GM18861 (cell line): Measurements from ENCODE around the gene RCBTB2.
A peak's percentile ranks its signal among the peaks of the same experiment; 100 is the strongest.

Experiments used
- ATAC-seq: cut with Tn5 transposase; IDR thresholded peaks from one replicate; pipeline ENCODE4 v1.9.1; 2021; ENCODE audit not compliant: unreplicated experiment

The RCBTB2 gene

DNA sequence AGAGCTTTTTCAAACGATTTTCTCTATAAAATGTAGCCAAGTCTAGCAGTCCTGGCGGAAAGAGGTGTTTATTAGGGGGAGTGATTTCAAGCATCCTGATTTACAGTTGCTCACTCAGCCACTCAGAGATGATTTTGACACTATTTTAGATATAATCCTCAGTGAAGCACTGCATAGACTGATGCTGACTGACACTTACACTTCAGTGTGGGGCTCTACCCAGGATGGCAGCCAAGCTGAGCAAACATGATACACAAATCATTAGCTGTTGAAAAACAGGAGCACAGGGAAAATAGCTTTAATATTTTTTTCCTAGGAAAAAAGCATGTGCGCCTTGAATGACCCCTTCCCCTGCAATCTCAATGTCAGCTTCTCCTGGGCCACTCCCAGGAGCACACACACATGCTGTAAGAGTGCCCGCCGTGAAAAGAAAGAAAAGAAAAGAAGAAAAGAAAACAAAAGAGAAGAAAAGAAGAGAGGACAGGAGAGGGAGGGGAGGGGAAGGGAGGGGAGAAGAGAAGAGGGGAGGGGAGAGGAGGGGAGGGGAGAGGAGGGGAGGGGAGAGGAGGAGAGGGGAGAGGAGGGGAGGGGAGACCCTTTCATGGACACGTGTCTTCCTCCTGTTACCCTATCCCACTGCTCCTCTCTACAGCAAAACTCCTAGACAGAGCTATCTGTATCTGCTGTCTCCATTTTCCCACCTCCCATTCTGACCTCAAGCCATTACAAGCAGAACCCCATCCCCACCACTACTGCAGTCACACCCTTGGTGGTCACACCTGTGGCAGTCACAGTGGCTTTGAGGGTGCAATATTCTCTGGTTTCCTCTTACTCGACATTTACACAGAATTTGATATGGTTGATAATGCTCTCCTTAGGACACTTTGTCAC, 36.4 kb downstream of the RCBTB2 start:
- ATAC-seq: no peak

DNA sequence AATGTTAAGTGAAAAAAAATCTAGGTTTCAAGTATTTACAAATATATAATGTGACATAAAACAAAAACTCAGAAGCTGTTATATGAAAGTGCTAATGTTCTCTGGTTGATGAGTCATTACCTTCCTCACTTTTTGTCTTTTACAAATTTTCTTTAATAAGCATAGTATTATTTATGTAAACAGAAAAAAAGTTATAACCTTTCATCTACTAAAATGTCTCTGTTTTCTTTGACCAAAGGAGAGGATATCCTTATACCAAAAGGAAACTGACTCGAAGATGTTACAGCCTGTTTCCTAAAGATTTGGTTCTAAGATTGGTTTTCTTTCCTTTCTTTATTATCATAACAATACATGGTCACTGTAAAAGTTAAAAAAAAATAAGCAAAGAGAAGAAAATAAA, 38.0 kb downstream of the RCBTB2 start:
- ATAC-seq: no peak

DNA sequence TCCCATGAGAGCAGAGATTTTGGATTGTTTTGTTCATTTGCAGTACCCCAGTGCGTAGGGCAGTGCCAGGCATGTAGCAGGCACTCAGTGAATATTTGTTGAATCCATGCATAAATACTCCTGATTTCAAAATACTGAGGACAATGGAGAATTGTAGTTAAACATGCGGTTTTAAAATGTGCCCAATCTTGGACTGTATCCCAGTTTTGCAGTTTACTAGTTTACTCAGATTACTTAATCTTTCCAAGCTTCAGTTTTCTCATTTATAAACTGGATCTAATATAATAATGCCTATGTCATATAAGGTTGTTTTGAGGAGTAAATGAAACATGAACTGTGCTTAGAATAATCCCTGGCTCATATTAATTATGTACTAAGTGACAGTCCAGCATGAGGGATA, 39.0 kb downstream of the RCBTB2 start:
- no peak for ATAC-seq

GRCh38 chr13:48493066-48493765, 39.7 kb downstream of the RCBTB2 start:
- no peak for ATAC-seq

GRCh38 chr13:48492470-48493065, 40.3 kb downstream of the RCBTB2 start:
- peak; percentile 79 for ATAC-seq

- peak; percentile 37 for ATAC-seq
Observed at GRCh38 chr13:48492096-48492440, 40.8 kb downstream of the RCBTB2 start.

DNA sequence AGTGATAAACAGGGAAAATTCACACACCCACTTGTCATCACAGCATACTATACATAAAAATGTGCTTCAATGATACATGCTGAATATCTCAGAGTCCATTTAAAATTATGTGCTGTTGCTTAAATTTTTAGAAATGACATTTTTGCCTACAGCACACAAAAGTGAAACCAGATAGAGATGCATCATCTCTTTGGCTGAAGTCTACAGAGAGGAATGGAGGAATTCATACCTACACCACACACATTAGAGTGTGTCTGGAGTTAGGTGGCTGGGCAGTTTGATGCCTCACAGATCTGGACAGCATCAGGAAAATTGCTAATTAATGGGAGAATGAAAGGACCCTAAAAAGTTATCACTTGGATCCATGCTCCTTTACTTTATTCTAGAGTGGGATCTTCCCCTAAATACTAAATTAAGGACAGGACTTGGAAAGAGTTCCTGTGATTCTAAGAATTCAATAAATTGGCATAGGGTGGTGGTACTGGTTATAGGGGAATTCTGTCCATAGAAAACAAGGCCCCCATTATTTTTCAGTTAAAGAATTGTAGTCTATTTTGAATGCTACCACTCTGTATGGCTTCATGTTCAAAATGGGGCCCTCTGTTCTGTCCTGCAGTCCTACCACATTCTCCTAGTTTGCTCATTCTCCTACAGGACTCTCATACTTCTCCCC, 41.3 kb downstream of the RCBTB2 start:
- no peak for ATAC-seq

DNA sequence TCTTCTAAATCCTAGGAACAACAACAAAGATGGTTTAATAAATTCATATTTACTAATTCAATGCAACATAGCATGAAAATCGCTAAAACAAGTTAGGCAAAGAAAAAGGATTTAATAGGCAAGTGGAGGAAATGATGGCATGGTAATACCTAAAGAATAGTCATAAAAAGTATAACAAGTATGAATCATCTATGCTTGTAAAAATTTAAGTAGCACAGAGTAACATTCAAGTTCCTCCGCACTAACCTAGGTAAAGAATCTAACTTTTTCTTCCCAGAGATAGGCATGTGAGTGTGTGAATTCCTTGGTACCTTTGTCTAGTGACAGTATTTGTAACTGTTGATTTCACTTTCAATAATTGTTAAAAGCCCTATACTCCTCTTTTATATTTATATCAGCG, 42.6 kb downstream of the RCBTB2 start:
- ATAC-seq: no peak

DNA sequence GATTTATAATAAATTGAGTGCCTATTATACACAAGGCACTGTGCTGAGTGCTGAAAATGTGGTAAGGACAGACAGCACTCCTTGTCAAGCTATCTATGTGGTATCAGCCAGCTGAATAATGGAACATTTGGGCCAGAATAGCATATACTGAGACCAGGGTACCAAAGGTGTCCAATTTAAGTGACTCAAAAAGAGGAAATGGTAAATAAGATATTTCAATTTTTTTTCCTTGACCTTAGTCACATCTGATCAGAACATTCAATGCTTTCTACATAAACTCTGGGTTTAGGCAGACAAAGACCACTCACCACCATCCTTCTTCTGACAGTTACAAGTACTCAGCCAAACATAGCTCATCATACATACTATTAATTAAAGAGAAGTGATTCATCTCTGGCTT, 43.2 kb downstream of the RCBTB2 start:
- ATAC-seq: no peak

DNA sequence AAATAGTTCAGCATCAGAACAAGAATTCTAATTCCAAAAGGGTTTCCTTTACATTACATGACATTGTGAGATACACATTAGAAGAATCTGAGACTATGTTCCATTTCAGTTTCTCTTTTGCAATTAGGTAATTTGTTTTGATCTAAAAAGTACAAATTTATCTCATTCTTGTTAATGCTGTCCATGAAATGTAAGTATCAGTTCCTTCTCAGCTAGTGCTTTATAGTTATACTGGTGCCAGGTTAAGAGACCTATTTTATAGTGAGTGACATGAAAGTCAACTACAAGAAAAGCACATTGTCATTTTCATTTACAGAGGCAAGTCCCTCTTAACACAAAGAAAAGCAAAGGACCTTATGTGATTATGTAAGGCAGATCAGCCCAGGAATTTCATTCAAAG, 43.9 kb downstream of the RCBTB2 start:
- no peak for ATAC-seq

DNA sequence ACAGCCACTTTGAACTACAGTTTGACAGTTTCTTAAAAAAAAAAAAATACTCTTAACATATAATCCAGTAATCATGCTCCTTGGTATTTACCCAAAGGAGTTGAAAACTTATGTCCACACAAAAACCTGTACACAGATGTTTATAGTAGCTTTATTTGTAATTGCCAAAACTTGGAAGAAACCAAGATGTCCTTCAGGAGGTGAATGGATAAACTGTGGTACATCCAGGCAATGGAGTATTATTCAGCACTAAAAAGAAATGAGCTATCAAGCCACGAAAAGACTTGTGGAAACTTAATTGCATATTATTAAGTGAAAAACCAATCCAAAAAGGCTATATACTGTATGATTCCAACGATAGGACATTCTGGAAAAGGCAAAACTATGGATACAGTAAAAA, 44.9 kb downstream of the RCBTB2 start:
- ATAC-seq: no peak

- ATAC-seq: no peak
Observed at GRCh38 chr13:48486836-48487235, 46.0 kb downstream of the RCBTB2 start.

GRCh38 chr13:48486362-48486761, 46.5 kb downstream of the RCBTB2 start:
- no peak for ATAC-seq

- no peak for ATAC-seq
Observed at GRCh38 chr13:48485432-48485831, 47.4 kb downstream of the RCBTB2 start.

DNA sequence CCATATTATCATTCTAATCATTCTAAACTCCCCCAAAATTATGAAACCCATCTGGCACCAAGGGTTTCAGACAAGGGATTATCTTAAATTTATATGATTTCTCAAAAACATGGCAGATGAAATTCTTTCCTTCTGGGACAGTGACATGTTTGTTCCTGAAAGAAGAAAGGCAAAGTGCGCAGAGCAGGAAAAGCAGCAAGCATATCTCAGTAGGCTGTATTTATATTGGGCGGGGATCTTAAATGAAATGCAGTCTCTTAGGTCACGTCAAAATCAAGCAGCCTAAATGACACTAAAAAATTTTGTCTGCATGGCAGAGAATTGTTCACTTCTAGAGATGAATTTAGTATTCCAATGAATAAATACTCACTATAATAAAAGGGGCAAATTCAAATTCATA, 49.3 kb downstream of the RCBTB2 start:
- no peak for ATAC-seq

DNA sequence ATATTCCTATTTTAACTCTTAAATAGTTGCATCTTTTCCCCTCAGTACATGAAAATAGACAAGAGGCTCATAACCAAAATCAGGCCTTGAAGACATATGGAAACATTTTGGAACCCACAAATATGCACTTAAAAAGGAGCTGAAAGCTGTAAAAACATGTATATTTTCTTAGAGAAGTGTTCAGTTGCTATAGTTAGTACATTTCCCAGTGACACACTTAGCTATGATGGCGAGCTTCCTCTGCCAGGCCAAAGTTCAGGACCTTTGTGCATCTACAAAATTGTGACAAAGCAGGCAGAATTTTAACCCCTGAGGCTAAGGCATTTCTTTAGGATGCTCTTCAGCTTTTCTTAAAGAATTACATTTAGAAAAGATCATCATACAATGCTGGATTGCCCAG, 54.5 kb downstream of the RCBTB2 start:
- ATAC-seq: no peak

DNA sequence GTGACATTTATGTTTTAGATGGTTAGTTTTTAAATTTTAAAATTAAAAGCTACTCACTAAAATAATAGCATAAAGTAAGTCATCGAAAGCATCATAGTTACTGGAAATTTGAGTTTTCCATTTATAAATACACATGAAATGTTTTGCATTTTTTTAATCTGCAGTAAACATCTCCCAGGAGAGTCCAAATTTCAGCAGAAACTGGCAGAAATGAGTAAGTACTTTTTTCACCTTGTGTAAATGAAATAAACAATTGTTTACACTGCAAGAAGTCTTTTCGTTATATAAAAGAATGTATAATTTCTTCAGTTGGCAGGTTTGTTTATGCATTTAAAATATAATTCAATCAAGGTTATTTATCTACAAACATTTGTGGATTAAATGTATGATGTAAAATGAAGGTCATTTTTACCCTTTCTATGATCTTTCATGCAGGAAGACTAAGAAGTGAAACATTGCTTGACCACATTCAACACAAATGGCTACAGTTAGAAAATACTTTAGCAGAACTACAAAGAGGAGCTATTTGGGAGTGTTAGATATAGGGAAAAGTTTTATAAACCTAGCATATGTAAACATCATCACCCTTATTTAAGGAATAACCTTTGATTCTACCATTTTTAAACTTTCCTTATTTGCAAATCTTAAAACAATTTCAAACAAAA, 55.6 kb downstream of the RCBTB2 start:
- ATAC-seq: no peak

GRCh38 chr13:48476686-48477085, 56.2 kb downstream of the RCBTB2 start:
- ATAC-seq: no peak

GRCh38 chr13:48476215-48476614, 56.7 kb downstream of the RCBTB2 start:
- ATAC-seq: no peak

DNA sequence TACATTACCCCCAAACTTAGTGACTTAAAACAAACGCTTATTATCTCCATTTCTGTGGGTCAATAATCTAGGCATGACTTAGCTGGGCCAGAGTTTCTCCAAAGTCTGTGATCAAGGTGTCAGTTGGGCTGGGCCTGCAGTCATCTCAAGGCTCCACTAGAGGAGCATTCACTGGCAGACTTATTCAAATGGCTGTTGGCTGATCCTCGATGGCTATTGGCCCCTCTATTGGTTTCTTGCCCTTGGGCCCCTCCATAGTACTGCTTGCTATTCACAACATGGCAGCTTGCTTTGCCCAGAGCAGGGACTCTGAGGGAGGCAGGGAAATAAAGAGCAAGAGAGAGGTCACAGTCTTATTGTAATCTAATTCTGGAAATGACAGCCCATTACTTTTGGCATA, 57.6 kb downstream of the RCBTB2 start:
- no peak for ATAC-seq
